ENCODE results near the gene FER.
A peak's percentile ranks its signal among the peaks of the same experiment; 100 is the strongest.

FER gene

GRCh38 chr5:108727236-108727650 lies 20.5 kb upstream of the FER start:
- H3K4me1 ChIP-seq = peaks cover 12% of the 10 kb centered on the region
- no peaks in the 10 kb centered on the region for H3K79me2 ChIP-seq
- no peaks in the 10 kb centered on the region for H3K36me3 ChIP-seq (ENCODE audit: control insufficient read depth, insufficient read depth, low read length)
- peak overlapping the region; percentile 81 for H3K4me3 ChIP-seq (ENCODE audit: low read depth, low read length)
- TF ChIP-seq CTCF (IDR thresholded peaks at IDR 0.05) = no peak
- H2AFZ ChIP-seq = peak overlapping the region; percentile 83
- peak overlapping the region; percentile 60 for H3K4me2 ChIP-seq (ENCODE audit: low read length)
- no peaks in the 10 kb centered on the region for H3K9me3 ChIP-seq (ENCODE audit: control insufficient read depth, low read length)
- H3K27me3 ChIP-seq (ENCODE audit: control insufficient read depth, insufficient read depth, low read length) = no peaks in the 10 kb centered on the region
- H3K9ac ChIP-seq = peak overlapping the region; percentile 75
- H3K27ac ChIP-seq = peak overlapping the region; percentile 91

- Histone ChIP-seq H3K79me2 (no peaks in the 10 kb centered on the region), H3K9ac (peak overlapping the region; percentile 75), H3K4me1 (peaks cover 12% of the 10 kb centered on the region), H3K4me2 (ENCODE audit: low read length) (peak overlapping the region; percentile 60), H3K36me3 (ENCODE audit: control insufficient read depth, insufficient read depth, low read length) (no peaks in the 10 kb centered on the region), H3K27ac (peak overlapping the region; percentile 91), H3K27me3 (ENCODE audit: control insufficient read depth, insufficient read depth, low read length) (no peaks in the 10 kb centered on the region), H3K4me3 (ENCODE audit: low read depth, low read length) (peak overlapping the region; percentile 81), H3K9me3 (ENCODE audit: control insufficient read depth, low read length) (no peaks in the 10 kb centered on the region), H2AFZ (peak overlapping the region; percentile 83)
- TF ChIP-seq CTCF (IDR thresholded peaks at IDR 0.05) = peak; percentile 8
Observed at GRCh38 chr5:108727651-108728565, 19.8 kb upstream of the FER start.

GRCh38 chr5:108728566-108729241 lies 19.0 kb upstream of the FER start:
- no peak for TF ChIP-seq CTCF (IDR thresholded peaks at IDR 0.05)
- Histone ChIP-seq H3K27me3 (ENCODE audit: control insufficient read depth, insufficient read depth, low read length) (no peaks in the 10 kb centered on the region), H3K79me2 (no peaks in the 10 kb centered on the region), H3K4me3 (ENCODE audit: low read depth, low read length) (peak overlapping the region; percentile 81), H3K9ac (peak overlapping the region; percentile 75), H3K4me1 (peaks cover 12% of the 10 kb centered on the region), H3K36me3 (ENCODE audit: control insufficient read depth, insufficient read depth, low read length) (no peaks in the 10 kb centered on the region), H3K9me3 (ENCODE audit: control insufficient read depth, low read length) (no peaks in the 10 kb centered on the region), H3K27ac (peak overlapping the region; percentile 91), H3K4me2 (ENCODE audit: low read length) (peak overlapping the region; percentile 60), H2AFZ (peak overlapping the region; percentile 83)

DNA sequence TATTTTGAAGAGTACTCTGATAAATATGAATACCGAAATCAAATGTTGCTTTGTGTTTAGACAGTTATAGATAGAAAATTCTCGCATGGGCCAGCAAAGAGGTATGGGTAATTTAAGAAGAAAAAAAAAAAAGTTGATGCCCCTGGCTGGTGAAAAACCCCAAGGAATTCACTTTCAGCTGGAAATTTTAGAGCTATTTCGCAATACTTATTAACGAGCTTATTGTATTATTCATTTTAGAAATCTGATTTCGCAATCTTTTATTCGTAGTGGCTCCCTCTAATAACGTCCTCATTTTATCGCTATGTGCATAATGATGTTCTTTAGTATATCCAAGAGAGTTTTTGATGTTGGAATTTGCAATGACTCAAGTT lies 18.5 kb upstream of the FER start:
- Histone ChIP-seq H3K4me3 (ENCODE audit: low read depth, low read length) (peak overlapping the region; percentile 81), H3K9ac (no peak overlapping the region), H3K36me3 (ENCODE audit: control insufficient read depth, insufficient read depth, low read length) (no peaks in the 10 kb centered on the region), H3K27ac (no peak overlapping the region), H3K4me2 (ENCODE audit: low read length) (no peak overlapping the region), H3K27me3 (ENCODE audit: control insufficient read depth, insufficient read depth, low read length) (no peaks in the 10 kb centered on the region), H3K9me3 (ENCODE audit: control insufficient read depth, low read length) (no peaks in the 10 kb centered on the region), H2AFZ (no peak overlapping the region), H3K4me1 (peaks cover 12% of the 10 kb centered on the region), H3K79me2 (no peaks in the 10 kb centered on the region)
- no peak for TF ChIP-seq CTCF (IDR thresholded peaks at IDR 0.05)

All from parathyroid adenoma (tissue), 2 donors.